ENCODE data around the gene RASL10B. TPM values are rescaled to one million over a fixed set of nuclear protein-coding genes. Genes with fewer than 3 reads are reported as not detected.
A peak's percentile ranks its signal among the peaks of the same experiment; 100 is the strongest.
"Not testable (repeated sequence)": the region's sequence is repeated elsewhere in the genome, so short reads cannot be mapped to it uniquely, and the experiment has no call there.

RASL10B gene
- total RNA-seq, 1 donor from 2014 or later, result 5.4 TPM

DNA sequence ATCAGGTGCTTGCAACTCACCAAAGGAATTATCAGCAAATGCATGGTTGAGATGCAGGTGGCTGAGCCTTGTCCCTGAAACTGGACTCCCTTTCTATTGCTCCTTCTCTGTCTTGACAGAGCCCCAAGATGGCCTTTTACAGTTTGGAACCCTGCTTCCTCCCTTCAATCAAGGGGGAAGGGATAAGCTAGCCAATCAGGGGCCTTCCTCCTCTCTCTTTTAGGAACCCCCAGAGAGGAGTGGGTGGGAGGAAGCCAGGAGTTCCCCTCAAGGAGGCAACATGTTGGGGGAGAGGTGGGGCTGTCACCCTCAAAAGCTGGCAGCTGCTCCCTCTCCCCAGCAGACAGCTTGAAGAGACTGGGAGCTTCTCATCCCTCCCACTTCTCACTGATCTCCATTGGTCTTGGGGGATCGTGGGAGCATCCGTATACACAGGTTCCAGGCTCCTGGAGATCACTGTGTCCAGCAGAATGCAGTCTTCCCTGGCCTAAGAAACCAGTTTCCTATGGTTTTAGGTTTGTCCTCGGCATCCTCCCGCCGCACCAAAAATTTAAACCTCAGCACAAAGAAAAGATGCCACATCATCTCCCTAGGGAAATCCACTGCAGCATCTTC, 7.2 kb downstream of the RASL10B start:
- ATAC-seq (no peak), DNase-seq (ENCODE audit: low spot score) (peak; percentile 25)

GRCh38 chr17:35740216-35740615, 8.8 kb downstream of the RASL10B start:
- DNase-seq (ENCODE audit: low spot score), result no peak
- intact Hi-C loops (cut with DNase I), result loop anchor here (10.0 kb wide), 1 partner anchor 125 kb away; no protein-coding TSS in a partner anchor

More for the DNA sequence above, 7.2 kb downstream of the RASL10B start:
- intact Hi-C loops (cut with DNase I), result no loop called here

DNA sequence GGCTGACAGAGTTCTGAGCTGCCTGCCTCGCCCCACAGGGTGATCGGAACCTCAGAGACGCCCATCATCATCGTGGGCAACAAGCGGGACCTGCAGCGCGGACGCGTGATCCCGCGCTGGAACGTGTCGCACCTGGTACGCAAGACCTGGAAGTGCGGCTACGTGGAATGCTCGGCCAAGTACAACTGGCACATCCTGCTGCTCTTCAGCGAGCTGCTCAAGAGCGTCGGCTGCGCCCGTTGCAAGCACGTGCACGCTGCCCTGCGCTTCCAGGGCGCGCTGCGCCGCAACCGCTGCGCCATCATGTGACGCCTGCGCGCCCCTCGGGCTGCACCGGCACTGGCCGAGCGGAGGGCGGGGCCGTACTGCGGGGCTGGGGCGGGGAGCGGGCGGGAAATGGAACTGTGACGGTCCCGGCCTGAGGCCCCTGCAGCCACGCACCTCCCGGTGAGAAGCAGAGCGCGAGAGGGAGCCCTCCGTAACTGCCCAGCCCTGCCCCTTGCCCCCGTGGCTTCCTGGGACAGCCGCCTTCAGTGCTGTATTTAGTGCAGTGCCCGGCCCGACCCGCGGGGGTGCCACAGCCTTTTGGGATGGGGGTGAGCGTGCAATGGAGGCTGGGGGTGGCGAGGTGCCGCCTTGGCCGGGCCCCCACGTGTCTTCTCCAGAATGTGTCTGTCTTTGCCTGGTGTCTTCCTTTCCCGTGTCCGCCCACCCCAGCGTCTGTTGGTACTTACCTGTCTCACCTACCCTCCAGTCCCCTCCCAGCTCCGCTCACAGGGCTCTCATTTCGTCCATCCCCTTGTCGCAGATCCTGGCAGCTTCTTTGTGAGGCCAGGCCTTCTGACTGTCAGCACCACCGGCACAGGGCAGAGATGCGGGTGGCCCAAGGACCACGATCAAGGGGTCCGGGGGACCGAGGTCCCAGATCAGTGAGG, 9.8 kb downstream of the RASL10B start:
- peak; percentile 31 for ATAC-seq
- intact Hi-C loops (cut with DNase I), result loop anchor here (10.0 kb wide), 1 partner anchor 126 kb away; no protein-coding TSS in a partner anchor

More at GRCh38 chr17:35740216-35740615, 8.8 kb downstream of the RASL10B start:
- no peak for ATAC-seq

DNA sequence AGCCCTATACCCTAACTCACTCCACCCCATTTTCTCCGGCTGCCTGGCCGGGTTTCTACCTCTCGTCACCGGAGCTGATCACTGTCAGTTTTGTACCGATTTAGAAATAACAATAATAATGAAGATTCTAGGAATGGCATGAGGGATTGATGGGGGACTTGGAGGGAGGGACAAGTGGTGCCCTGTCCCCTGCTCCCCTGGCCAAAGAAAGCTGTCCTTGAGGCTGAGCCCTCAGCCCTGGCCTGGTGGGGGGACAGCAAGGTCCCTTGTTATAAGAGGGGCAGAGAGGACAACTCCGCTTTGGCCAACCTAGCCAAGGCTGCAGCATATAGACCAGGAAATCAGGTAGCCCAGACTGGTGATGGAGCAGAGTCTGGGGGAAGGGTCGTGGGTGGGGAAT, 11.1 kb downstream of the RASL10B start:
- intact Hi-C loops (cut with DNase I), result loop anchor here (10.0 kb wide), 1 partner anchor 128 kb away; no protein-coding TSS in a partner anchor
- no peak for ATAC-seq

More for the DNA sequence above, 9.8 kb downstream of the RASL10B start:
- DNase-seq (ENCODE audit: low spot score), result no peak

DNA sequence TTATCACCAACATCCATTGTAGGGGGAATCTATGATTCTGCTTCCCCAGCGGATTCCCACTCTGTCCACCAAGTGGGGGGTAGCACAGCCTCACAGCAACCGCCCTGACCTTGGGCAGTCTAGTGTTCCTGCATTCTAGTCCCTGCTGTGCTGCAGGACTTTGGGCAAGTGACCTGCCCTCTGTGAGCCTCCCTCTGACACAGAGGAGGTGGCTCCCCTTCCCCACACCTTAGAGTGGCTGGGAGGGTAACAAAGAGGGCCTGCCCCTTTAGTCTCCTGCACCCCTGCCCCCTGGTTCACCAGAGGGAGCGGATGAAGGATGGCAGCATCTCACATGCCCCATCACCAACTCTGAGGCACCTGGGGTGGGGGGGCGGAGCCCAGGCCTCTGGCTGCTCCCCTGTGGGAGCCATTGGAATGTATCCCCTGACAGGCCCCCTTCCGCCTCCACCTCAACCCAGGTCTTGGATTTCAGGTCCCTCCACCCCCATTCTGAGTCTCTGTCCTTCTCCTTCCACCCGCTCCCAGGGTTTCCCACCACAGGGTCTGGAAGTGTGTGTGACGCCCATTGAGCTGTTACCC, 11.5 kb downstream of the RASL10B start:
- DNase-seq (ENCODE audit: low spot score) (no peak), ATAC-seq (no peak)
- intact Hi-C loops (cut with DNase I), result loop anchor here (10.0 kb wide), 1 partner anchor 128 kb away; no protein-coding TSS in a partner anchor

More for the DNA sequence above, 11.1 kb downstream of the RASL10B start:
- DNase-seq (ENCODE audit: low spot score), result no peak

- ATAC-seq (no peak), DNase-seq (ENCODE audit: low spot score) (no peak)
- intact Hi-C loops (cut with DNase I), result loop anchor here (10.0 kb wide), 1 partner anchor 129 kb away; no protein-coding TSS in a partner anchor
These were observed 12.3 kb downstream of the RASL10B start for GRCh38 chr17:35743626-35744328.

DNA sequence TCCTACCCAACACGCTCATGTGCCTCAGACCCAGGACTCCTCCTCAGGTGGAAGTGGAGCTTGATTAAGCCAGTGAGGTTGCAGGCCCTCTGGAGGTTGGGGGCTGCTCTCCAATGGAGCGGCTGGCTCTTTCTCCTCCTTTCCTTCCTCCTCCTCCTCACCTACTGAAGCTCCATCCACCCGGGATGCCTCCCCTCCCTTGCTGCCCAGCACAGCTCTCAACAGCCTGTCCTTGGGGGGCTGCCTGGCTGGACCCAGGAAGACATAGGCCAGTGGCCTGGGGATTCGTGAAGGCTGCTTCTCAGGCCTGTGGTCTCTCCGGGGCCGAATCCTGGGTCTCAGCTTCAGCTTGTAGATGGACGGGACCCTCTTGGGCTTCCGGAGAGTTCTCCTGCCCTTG, 13.4 kb downstream of the RASL10B start:
- DNase-seq (ENCODE audit: low spot score) (no peak), ATAC-seq (no peak)
- intact Hi-C loops (cut with DNase I), result loop anchor here (10.0 kb wide), 1 partner anchor 130 kb away; no protein-coding TSS in a partner anchor

GRCh38 chr17:35745246-35745645, 13.8 kb downstream of the RASL10B start:
- intact Hi-C loops (cut with DNase I), result loop anchor here (10.0 kb wide), 1 partner anchor 130 kb away; no protein-coding TSS in a partner anchor

DNA sequence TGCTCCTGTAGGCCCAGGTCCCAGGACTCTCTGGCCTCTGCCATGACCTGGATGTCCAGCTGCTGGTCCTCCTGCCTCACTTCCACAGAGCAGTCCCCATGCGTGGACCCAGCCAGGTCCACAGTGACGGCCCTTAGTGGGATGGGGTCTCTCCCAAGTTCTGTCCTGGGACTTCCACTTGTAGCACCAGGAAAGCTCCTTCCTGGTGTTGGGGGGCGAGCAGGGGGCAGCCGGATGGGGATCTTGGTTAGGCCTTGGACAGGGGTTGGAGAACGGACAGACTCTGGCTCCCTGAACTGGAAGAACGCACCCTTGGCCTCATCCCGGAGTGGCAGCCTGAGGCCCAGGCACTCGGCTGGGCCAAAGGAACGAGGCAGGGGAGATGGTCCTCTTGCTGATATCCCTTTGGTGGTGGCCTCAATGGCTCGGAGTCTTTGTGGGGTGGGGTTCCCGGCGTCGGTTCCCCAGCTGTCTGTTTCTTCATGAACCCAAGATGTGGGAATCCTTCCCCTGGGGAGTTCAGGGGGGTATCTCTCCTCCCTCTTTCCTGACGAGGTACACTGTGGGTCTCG, 14.4 kb downstream of the RASL10B start:
- no peak for DNase-seq (ENCODE audit: low spot score)
- ATAC-seq, result no peak
- intact Hi-C loops (cut with DNase I), result loop anchor here (10.0 kb wide), 1 partner anchor 131 kb away; no protein-coding TSS in a partner anchor

More at GRCh38 chr17:35745246-35745645, 13.8 kb downstream of the RASL10B start:
- no peak for ATAC-seq
- DNase-seq (ENCODE audit: low spot score), result no peak

DNA sequence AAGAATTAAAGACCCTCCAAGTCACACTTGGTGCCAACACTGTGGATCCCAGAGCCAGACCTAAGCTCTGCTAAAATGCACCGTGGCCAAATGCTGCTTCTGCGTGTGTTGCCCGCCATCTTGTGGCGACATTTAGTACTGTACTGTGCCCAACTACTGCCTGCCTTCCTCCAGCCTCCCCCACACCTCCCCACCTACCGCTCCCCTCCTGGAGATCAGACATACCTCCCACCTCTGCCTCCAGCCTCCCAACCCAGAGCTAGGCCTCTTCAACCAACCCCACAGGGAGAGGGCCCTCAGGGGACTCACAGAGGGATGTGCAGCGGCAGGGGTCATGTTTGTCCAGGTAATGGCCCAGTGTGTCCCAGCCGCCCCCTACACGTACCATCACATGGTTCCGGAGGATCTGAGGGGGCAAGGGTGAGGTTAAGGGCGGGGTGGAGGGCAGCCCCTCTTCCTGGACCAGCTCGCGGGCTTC, 16.1 kb downstream of the RASL10B start:
- DNase-seq (ENCODE audit: low spot score) (peak; percentile 88), ATAC-seq (peak; percentile 84)
- intact Hi-C loops (cut with DNase I), result loop anchor here (10.0 kb wide), 1 partner anchor 133 kb away; no protein-coding TSS in a partner anchor

GRCh38 chr17:35748341-35748841, 17.0 kb downstream of the RASL10B start:
- peak; percentile 15 for ATAC-seq
- intact Hi-C loops (cut with DNase I), result loop anchor here (10.0 kb wide), 1 partner anchor 134 kb away; no protein-coding TSS in a partner anchor
- DNase-seq (ENCODE audit: low spot score), result no peak

GRCh38 chr17:35748979-35749378, 17.5 kb downstream of the RASL10B start:
- intact Hi-C loops (cut with DNase I), result loop anchor here (10.0 kb wide), 1 partner anchor 134 kb away; no protein-coding TSS in a partner anchor
- DNase-seq (ENCODE audit: low spot score) (no peak), ATAC-seq (no peak)

DNA sequence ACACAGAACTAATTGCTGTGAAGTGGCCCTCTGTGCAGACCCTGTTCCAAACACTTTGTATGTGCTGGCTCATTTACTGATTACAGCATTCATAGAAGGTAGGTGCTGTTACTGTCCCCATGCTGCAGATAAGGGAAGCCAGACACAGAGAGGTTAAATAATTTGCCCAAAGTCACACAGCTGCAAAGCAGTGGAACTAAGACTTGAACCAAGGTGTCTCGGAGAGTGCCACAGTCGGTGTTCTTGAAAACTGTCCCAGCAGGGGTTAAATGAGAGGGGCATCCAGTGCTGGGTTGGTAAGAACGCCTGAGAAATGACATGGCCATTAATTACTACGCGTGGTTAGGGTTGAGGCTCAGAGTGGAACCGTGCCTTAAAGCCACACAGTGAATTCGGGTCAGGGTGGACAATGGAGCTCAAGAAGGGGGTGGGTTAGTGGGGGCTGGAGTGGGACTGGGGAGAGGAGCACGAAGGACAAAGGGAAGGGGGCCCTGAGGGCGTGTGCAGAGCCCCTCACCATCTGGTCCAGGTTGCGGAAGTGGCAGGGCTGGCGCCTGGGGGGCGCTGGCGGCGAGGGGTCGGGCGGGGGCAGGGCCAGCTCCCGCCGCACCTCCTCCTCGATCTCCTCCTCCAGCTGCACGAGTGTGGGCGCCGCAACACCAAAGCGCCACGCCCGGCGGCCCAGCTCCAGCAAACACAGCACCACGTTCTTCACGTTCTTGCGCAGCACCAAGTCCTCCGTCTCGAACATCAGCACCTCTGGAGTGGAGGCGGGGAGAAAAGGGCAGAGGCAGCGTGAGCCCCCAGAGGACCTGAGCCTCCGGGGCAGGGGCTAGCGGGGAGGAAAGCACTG, 18.3 kb downstream of the RASL10B start:
- peak; percentile 31 for ATAC-seq
- DNase-seq (ENCODE audit: low spot score), result no peak
- intact Hi-C loops (cut with DNase I), result loop anchor here (10.0 kb wide), 1 partner anchor 135 kb away; no protein-coding TSS in a partner anchor

DNA sequence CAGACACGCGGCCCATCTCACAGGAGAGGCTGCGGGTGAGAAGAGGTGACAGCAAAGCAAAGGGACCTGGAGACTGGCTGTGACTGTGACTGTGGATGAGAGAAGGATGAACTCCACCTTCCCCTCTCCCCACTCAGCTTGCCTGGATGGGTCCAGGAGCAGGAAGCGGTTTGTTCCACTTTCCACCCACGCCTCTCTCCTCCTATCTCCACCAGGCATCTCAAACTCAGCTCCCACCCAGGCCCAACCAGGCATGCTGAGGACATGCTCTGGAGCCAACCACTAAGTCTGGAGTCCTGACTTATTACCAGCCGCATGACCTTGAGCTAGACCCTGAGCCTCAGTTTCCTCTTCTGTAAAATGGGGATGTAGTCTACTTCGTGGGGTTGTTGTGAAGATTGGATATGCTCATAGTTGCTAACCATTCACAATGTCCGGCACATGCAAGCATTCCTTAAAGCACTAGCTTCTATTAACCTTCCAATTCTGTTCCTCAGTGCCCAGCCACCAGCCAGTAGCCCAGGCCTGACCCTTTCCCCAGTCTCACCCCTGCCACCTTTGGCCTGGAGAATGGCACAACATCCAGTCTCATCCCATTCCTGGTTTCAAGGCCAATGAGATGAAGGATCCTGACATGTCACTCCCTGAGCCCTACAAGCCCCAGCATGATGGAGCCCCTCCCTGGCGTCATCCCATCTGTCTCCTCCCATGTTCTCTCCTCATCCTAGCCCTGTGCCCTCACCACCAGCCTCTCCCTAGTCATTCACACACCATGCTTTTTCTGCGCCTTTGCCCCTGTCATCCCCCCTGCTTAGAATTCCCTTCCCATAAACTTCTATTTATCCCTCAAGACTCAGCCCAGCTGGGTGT, 19.3 kb downstream of the RASL10B start:
- DNase-seq (ENCODE audit: low spot score) (no peak), ATAC-seq (no peak)
- intact Hi-C loops (cut with DNase I), result no loop called here

DNA sequence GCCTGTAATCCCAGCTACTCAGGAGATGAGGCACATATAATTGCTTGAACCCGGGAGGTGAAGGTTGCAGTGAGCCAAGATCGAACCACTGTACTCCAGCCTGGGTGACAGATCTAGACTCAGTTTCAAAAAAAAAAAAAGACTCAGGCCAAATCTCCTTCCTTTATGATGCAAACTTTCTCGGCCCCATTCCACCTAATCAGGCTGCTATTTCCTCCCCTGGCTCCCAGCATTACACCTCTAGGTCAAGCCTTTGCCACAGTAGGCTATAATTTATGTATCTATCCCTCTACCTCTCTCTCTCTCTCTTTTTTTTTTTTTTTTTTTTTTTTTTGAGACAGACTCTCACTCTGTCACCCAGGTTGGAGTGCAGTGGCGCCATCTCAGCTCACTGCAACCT, 20.1 kb downstream of the RASL10B start:
- ATAC-seq; intact Hi-C loops (cut with DNase I); DNase-seq (ENCODE audit: low spot score): not testable (repeated sequence)

DNA sequence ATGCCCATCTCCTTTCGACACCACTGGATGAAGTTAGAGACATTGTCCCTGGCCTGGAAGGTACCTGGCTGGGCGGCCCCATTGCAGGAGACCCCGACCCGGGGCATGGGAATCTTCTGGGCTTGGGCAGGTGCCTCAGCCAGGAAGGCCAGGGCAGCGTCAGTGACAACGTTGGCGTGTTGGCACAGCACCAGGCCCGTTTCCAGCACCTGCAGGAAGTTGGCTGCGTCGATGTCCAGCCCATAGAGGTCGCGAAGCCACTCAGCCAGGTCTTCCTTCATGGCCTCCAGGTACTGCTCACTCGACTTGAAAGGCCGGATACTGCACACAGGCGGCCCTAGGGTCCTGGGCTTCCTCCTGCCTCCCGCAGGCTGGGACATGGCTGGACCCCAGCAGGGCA, 21.0 kb downstream of the RASL10B start:
- DNase-seq (ENCODE audit: low spot score), result no peak
- no peak for ATAC-seq
- intact Hi-C loops (cut with DNase I), result no loop called here
